IPS DF 6.9 (cell line): ENCODE measurements around the gene NDUFS3.
A peak's percentile ranks its signal among the peaks of the same experiment; 100 is the strongest.

Experiments
- DNase-seq: peaks from one replicate; pipeline ENCODE4 v3.0.0-alpha.2; 2013; ENCODE audit warnings: low read depth, low spot score
- H3K27ac ChIP-seq: one replicate; pipeline ENCODE4 v1.5.1; 2013; ENCODE audit warnings: low read length, control low read depth
- H3K27me3 ChIP-seq: 2 replicates; pipeline ENCODE4 v1.6.1; 2013; ENCODE audit warnings: mild to moderate bottlenecking, low read length; ENCODE audit not compliant: control insufficient read depth, insufficient read depth
- H3K36me3 ChIP-seq: 2 replicates; pipeline ENCODE4 v1.6.1; 2013; ENCODE audit warnings: low read length; ENCODE audit not compliant: control insufficient read depth, insufficient read depth
- H3K4me1 ChIP-seq: 2 replicates; pipeline ENCODE4 v1.6.1; 2013; ENCODE audit warnings: low read length; ENCODE audit not compliant: control insufficient read depth, insufficient read depth
- H3K4me3 ChIP-seq: 2 replicates; pipeline ENCODE4 v1.5.1; 2013; ENCODE audit warnings: mild to moderate bottlenecking, low read length
- H3K9me3 ChIP-seq: 2 replicates; pipeline ENCODE4 v1.6.1; 2013; ENCODE audit warnings: low read length, inconsistent platforms; ENCODE audit not compliant: control insufficient read depth, insufficient read depth
- WGBS: extraction: QIAGEN DNeasy Blood & Tissue Kit; methylation state at CpG from one replicate; pipeline ENCODE4 v1.1.7; 2013; ENCODE audit warnings: mixed read lengths, missing lambda C conversion rate; ENCODE audit not compliant: insufficient read length, insufficient coverage; 5-methylcytosine and 5-hydroxymethylcytosine counted together

NDUFS3 gene

DNA sequence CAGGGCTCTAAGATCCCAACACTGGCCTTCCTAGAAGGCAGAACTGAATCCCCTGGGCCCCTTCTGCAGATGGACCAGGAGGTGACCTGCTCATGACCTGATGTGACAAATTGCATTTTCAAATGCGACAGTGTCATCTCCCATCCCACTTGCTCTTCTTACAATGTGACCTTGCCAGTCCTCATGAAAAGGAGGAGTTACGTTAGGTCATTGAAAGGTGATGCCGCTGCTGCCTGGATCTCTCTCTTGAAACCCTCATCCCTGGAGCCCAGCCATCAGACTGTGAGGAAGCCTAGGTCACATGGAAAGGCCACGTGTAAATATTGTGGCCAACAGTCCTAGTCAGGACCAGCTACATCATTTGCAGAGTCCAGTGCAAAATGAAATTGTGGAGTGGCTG is 21.0 kb downstream of the NDUFS3 start:
- no peak overlapping the region for H3K4me3 ChIP-seq
- no peaks in the 10 kb centered on the region for H3K9me3 ChIP-seq
- no CpG with 5 or more reads among the region's 4 CpGs for WGBS
- no peaks in the 10 kb centered on the region for H3K4me1 ChIP-seq
- peaks cover 2% of the 10 kb centered on the region; the same call in 1 of the 2 replicates for H3K27me3 ChIP-seq
- H3K36me3 ChIP-seq = no peaks in the 10 kb centered on the region
- no peak overlapping the region for H3K27ac ChIP-seq
- no peak for DNase-seq

DNA sequence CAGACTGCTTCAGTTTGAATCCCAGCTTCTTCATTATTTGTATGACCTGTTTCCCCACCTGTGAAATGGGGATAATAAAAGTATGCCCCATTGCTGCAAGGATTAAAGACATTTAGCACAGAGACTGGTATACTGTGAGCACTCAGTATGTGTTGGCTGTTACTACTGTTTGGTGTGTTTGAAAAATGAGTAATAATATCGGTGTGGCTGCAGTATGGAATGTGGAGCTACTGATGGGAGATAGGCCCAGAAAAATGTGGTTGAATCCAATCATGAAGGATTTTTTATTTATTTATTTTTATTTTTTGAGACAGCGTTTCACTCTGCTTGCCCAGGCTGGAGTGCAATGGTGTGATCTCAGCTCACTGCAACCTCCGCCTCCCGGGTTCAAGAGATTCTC is 24.4 kb downstream of the NDUFS3 start:
- Histone ChIP-seq H3K27me3 (no peaks in the 10 kb centered on the region), H3K9me3 (no peaks in the 10 kb centered on the region), H3K36me3 (no peaks in the 10 kb centered on the region), H3K4me3 (no peak overlapping the region), H3K27ac (no peak overlapping the region), H3K4me1 (no peaks in the 10 kb centered on the region)
- DNase-seq = no peak
- WGBS = no CpG with 5 or more reads among the region's 4 CpGs

DNA sequence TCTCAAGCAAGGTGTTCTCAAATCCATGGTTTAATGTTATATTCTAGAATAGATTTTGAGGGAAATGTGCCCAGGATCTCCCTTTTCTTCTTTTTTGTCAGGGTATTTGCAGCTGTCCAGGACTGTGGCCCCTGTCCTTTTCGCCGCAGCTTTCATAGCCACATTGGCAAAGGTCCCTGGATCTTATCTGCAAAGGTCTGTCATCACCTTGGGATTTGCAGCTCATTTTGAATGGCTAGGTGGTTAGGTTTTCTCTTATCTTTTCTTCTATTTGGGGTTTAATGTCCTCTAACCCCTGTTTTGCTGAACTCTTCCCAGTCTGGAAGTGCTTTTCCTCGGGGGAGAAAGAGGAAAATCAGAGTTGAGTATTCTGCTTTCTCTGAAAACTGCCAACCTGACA is 27.0 kb downstream of the NDUFS3 start:
- no peaks in the 10 kb centered on the region for H3K36me3 ChIP-seq
- no peaks in the 10 kb centered on the region for H3K4me1 ChIP-seq
- no peak overlapping the region for H3K4me3 ChIP-seq
- no peaks in the 10 kb centered on the region for H3K9me3 ChIP-seq
- DNase-seq = no peak
- WGBS = no CpG with 5 or more reads among the region's 3 CpGs
- H3K27ac ChIP-seq = no peak overlapping the region
- no peaks in the 10 kb centered on the region for H3K27me3 ChIP-seq

DNA sequence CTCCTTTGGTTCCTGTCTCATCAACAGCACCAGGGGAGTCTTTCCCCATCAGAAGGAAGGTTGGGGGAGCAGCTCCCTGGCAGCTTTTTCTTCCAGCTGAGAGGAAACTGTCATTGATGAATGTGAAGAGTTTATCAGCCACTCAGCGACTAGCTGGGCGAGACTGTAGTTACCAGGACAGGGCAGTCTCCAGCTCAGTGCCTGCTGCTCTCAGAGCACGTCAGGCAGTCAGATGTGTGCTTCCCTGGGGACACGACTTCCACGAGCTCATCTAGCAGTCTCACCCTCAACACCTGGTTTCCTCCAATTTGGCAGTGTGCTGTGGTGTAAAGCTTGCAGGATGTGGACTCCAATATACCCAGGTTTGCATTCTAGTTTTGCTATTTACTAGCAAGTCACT is 27.9 kb downstream of the NDUFS3 start:
- no CpG with 5 or more reads among the region's 5 CpGs for WGBS
- no peaks in the 10 kb centered on the region for H3K36me3 ChIP-seq
- H3K9me3 ChIP-seq = no peaks in the 10 kb centered on the region
- no peaks in the 10 kb centered on the region for H3K4me1 ChIP-seq
- H3K27me3 ChIP-seq = no peaks in the 10 kb centered on the region
- no peak overlapping the region for H3K27ac ChIP-seq
- no peak for DNase-seq
- H3K4me3 ChIP-seq = no peak overlapping the region

DNA sequence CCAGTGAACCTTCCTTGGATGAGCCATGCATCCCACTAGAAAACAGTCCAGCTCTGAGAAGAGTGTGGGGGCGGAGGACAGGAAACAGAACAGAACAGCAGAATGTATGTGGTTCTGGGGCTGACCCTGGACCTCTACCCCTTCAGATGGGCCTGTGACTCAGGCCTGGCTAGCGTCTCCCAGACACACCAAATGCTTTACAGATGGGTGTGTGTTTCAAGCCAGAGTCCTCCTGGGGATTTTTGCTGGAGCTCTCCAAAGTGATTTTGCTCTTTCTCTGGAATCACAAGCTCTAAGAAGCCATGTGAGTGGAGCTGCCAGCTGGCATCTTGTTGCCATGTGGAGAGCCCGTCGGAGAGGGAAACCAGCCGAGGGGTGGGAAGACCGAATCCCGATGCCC is 28.5 kb downstream of the NDUFS3 start:
- DNase-seq = no peak
- Histone ChIP-seq H3K4me3 (no peak overlapping the region), H3K27ac (no peak overlapping the region), H3K4me1 (no peaks in the 10 kb centered on the region), H3K9me3 (no peaks in the 10 kb centered on the region), H3K36me3 (no peaks in the 10 kb centered on the region), H3K27me3 (no peaks in the 10 kb centered on the region)
- WGBS = no CpG with 5 or more reads among the region's 7 CpGs

DNA sequence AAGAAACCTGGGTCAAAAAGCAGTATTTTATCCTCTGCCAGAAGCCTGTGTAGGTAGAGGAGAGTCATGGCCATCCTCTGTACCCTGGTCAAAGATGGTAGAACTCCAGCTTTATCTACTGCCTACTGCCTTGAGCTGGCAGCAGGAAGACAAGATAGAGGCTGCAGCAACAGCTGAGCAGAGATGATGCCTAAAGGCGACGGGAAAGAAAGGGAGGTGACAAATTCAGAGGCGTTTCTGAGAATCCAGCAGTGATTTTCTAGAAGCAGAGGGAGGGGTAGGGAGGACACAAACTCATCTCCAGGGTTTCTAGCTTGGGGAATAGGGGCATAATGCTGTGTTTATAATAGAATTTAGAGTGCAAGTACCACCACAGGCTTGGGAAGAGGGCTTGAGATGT is 30.8 kb downstream of the NDUFS3 start:
- H3K27ac ChIP-seq = no peak overlapping the region

DNA sequence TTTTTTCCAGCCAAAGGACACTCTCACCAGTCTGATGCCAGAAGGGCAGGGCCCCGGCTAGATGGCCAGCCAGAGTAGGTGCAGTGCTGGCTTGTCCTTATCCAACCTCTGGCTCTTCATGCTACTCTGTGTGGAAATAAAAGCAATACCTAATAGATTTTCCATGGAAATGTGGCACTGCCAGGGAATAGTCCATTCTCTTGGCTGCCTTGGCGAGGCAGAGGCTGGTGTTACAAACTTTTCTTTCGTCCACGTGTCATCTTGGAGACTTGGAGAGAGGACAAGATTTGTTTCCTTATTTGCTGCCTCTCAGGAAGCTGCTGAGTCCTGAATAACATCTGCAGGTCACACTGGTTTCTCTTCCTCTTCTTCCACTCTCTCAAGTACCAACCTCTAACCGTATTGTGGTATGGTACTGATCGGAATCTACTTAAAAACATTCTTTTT is 32.5 kb downstream of the NDUFS3 start:
- H3K4me1 ChIP-seq = no peaks in the 10 kb centered on the region

More for the DNA sequence above, 30.8 kb downstream of the NDUFS3 start:
- H3K4me1 ChIP-seq = no peaks in the 10 kb centered on the region
- no peaks in the 10 kb centered on the region for H3K27me3 ChIP-seq
- no peak overlapping the region for H3K4me3 ChIP-seq
- WGBS = no CpG with 5 or more reads among the region's 3 CpGs
- DNase-seq = no peak
- no peaks in the 10 kb centered on the region for H3K9me3 ChIP-seq
- H3K36me3 ChIP-seq = no peaks in the 10 kb centered on the region

DNA sequence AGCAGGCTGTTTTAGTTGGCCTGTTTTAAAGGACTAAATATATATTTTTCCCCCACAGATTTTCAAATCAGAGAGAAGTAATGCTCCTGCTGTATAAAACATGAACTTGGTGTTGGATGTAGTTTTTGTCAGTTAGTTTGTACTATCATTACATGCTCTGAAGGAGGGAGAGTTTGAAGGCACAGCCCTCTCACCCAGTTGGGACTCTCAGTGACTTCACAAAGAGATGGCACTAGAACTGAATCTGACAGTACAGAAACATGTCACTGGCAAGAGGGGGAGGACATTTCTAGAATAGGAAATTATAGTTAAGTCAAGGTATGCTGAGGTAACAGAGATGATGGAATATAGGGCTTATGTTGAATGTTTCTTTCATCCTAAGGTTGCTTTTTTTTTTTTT is 36.4 kb downstream of the NDUFS3 start:
- Histone ChIP-seq H3K9me3 (no peaks in the 10 kb centered on the region), H3K27ac (no peak overlapping the region), H3K36me3 (0 out of 2 replicates have a peak, but pooled peaks cover 1% of the 10 kb centered on the region), H3K27me3 (no peaks in the 10 kb centered on the region), H3K4me1 (no peaks in the 10 kb centered on the region), H3K4me3 (no peak overlapping the region)
- no peak for DNase-seq

More for the DNA sequence above, 32.5 kb downstream of the NDUFS3 start:
- WGBS = no CpG with 5 or more reads among the region's 6 CpGs
- Histone ChIP-seq H3K9me3 (no peaks in the 10 kb centered on the region), H3K4me3 (no peak overlapping the region), H3K27me3 (no peaks in the 10 kb centered on the region), H3K36me3 (no peaks in the 10 kb centered on the region), H3K27ac (no peak overlapping the region)
- no peak for DNase-seq

DNA sequence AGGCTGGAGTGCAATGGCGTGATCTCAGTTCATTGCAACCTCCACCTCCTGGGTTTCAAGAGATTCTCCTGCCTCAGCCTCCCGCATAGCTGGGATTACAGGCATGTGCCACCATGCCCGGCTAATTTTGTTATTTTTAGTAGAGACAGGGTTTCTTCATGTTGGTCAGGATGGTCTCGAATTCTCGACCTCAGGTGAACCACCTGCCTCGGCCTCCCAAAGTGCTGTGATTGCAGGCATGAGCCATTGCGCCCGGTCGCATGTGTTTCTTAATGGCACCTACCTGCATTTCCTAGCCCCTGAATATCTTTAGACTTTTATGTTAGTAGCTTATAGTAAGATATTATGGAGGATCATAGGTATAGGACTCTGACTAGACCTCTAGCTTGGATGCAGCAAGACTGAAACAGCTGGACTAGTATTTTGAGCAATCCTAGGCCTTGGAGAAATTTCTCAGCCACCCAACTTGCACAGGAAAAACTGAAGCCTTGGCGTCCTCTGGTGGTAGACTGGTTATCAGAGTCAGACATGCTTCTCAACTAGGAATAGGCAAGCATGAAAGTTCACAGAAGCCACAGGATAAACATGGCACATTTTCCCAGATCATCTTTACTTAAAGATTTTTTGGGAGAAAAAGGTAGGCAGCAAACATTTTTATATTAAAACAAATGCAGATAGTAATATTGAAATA is 38.0 kb downstream of the NDUFS3 start:
- WGBS = no CpG with 5 or more reads among the region's 10 CpGs

DNA sequence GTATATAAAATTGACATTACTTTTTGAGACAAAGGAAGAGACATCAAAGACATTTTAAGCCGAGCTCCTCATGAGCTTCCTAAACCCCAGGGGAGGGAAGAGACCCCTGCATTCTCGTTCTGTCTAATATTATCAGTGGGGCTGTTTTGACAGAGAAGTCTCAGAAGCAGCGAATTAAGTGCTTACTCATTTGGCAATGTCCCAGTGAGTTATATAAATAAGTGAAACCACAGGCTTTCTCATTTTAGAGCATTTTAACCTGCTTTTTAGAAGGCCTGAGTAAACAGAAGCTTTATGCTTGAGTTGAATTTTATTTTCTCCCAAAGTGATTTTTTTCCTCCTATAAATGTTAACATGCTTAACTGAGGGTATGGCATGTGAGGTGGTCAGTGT is 38.5 kb downstream of the NDUFS3 start:
- no CpG with 5 or more reads among the region's 3 CpGs for WGBS
- Histone ChIP-seq H3K27ac (no peak overlapping the region), H3K27me3 (no peaks in the 10 kb centered on the region), H3K4me3 (no peak overlapping the region), H3K9me3 (no peaks in the 10 kb centered on the region), H3K4me1 (no peaks in the 10 kb centered on the region), H3K36me3 (peaks cover 13% of the 10 kb centered on the region; the same call in 1 of the 2 replicates)
- DNase-seq = no peak

More for the DNA sequence above, 38.0 kb downstream of the NDUFS3 start:
- peak; percentile 29 for DNase-seq
- H3K36me3 ChIP-seq = peaks cover 13% of the 10 kb centered on the region; the same call in 1 of the 2 replicates
- no peaks in the 10 kb centered on the region for H3K9me3 ChIP-seq
- no peak overlapping the region for H3K4me3 ChIP-seq
- no peaks in the 10 kb centered on the region for H3K27me3 ChIP-seq
- no peak overlapping the region for H3K27ac ChIP-seq
- no peaks in the 10 kb centered on the region for H3K4me1 ChIP-seq

DNA sequence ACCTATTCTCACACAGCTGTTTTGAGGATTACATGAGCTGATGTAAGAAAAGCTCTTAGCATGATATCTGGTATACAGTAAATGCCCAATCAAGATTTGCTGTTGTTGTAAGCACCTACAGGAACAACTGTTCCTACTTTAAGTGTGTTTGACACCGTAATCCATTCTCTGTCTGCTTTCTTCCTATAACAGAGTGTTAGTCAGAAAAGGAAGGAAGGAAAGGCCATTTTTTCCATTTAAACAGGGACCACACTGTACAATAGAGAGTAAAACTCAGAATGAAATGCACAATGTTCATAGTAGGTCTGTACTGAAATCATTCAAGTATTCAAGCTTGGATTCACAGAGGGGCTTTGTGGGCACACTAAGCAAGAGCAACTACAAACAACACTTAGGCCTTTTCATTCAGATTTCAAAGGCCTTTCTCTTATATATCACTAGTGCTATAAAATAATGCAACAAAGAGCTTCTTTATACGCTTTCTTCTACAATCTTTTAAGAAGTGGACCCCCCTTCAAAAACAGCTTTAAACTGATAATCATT is 42.0 kb downstream of the NDUFS3 start:
- H3K9me3 ChIP-seq = no peaks in the 10 kb centered on the region
- WGBS = no CpG with 5 or more reads among the region's 2 CpGs
- H3K36me3 ChIP-seq = peaks cover 15% of the 10 kb centered on the region; the same call in 1 of the 2 replicates
- H3K4me1 ChIP-seq = no peaks in the 10 kb centered on the region
- no peaks in the 10 kb centered on the region for H3K27me3 ChIP-seq
- no peak for DNase-seq
- no peak overlapping the region for H3K4me3 ChIP-seq
- H3K27ac ChIP-seq = no peak overlapping the region
